ENCODE measurements around the gene AKR1B1. TPM values are rescaled to one million over a fixed set of nuclear protein-coding genes. Genes with fewer than 3 reads are reported as not detected.

AKR1B1 gene
- total RNA-seq, 1 experiment from 2014 or later = 135 TPM

GRCh38 chr7:134462337-134462925 lies 3.5 kb upstream of the AKR1B1 start:
- DNase-seq (ENCODE audit: low spot score) = no peak
- no peak overlapping the region for H3K27ac Mint-ChIP-seq
- POLR2A ChIA-PET = no interaction called here

More at GRCh38 chr7:134462337-134462925, 3.5 kb upstream of the AKR1B1 start:
- CTCF ChIA-PET = interaction anchor here (1.1 kb wide), 1 partner anchor 51 kb away, joined by 3 read pairs; no protein-coding TSS in a partner anchor
- H3K4me3 Mint-ChIP-seq = no peak overlapping the region
- no peaks in the 10 kb centered on the region; the same call in 1 of the 2 replicates for H3K36me3 Mint-ChIP-seq
- no peak for ATAC-seq
- peaks cover 19% of the 10 kb centered on the region for H3K27me3 Mint-ChIP-seq (ENCODE audit: low read depth)
- TF ChIP-seq CBFB (CRISPR knock-in tag; IDR thresholded peaks at IDR 0.05; ENCODE audit: low read depth) (no peak), ZNF416 (CRISPR knock-in tag; IDR thresholded peaks at IDR 0.05) (no peak), CDX4 (CRISPR knock-in tag; IDR thresholded peaks at IDR 0.05; ENCODE audit: borderline replicate concordance) (no peak), SOX15 (CRISPR knock-in tag; IDR thresholded peaks at IDR 0.05) (no peak), ZNF423 (CRISPR knock-in tag; IDR thresholded peaks at IDR 0.05) (no peak), GABPB1 (CRISPR knock-in tag; IDR thresholded peaks at IDR 0.05) (no peak), SMAD3 (CRISPR knock-in tag; IDR thresholded peaks at IDR 0.05; ENCODE audit: borderline replicate concordance) (no peak), ESRRA (CRISPR knock-in tag; IDR thresholded peaks at IDR 0.05; ENCODE audit: borderline replicate concordance) (no peak), ELF4 (CRISPR knock-in tag; IDR thresholded peaks at IDR 0.05; ENCODE audit: low read depth) (no peak), AFF4 (CRISPR knock-in tag; IDR thresholded peaks at IDR 0.05; ENCODE audit: borderline replicate concordance) (no peak), CREB1 (CRISPR knock-in tag; IDR thresholded peaks at IDR 0.05) (no peak), E2F1 (CRISPR knock-in tag; IDR thresholded peaks at IDR 0.05) (no peak), EMX1 (CRISPR knock-in tag; IDR thresholded peaks at IDR 0.05) (no peak)
- TF ChIP-seq, protein P1, sequence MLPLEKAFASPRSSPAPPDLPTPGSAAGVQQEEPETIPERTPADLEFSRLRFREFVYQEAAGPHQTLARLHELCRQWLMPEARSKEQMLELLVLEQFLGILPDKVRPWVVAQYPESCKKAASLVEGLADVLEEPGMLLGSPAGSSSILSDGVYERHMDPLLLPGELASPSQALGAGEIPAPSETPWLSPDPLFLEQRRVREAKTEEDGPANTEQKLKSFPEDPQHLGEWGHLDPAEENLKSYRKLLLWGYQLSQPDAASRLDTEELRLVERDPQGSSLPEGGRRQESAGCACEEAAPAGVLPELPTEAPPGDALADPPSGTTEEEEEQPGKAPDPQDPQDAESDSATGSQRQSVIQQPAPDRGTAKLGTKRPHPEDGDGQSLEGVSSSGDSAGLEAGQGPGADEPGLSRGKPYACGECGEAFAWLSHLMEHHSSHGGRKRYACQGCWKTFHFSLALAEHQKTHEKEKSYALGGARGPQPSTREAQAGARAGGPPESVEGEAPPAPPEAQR (CRISPR knock-in tag; IDR thresholded peaks at IDR 0.05) = no peak
- TF ChIP-seq, protein P2, sequence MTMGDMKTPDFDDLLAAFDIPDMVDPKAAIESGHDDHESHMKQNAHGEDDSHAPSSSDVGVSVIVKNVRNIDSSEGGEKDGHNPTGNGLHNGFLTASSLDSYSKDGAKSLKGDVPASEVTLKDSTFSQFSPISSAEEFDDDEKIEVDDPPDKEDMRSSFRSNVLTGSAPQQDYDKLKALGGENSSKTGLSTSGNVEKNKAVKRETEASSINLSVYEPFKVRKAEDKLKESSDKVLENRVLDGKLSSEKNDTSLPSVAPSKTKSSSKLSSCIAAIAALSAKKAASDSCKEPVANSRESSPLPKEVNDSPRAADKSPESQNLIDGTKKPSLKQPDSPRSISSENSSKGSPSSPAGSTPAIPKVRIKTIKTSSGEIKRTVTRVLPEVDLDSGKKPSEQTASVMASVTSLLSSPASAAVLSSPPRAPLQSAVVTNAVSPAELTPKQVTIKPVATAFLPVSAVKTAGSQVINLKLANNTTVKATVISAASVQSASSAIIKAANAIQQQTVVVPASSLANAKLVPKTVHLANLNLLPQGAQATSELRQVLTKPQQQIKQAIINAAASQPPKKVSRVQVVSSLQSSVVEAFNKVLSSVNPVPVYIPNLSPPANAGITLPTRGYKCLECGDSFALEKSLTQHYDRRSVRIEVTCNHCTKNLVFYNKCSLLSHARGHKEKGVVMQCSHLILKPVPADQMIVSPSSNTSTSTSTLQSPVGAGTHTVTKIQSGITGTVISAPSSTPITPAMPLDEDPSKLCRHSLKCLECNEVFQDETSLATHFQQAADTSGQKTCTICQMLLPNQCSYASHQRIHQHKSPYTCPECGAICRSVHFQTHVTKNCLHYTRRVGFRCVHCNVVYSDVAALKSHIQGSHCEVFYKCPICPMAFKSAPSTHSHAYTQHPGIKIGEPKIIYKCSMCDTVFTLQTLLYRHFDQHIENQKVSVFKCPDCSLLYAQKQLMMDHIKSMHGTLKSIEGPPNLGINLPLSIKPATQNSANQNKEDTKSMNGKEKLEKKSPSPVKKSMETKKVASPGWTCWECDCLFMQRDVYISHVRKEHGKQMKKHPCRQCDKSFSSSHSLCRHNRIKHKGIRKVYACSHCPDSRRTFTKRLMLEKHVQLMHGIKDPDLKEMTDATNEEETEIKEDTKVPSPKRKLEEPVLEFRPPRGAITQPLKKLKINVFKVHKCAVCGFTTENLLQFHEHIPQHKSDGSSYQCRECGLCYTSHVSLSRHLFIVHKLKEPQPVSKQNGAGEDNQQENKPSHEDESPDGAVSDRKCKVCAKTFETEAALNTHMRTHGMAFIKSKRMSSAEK (CRISPR knock-in tag; IDR thresholded peaks at IDR 0.05; ENCODE audit: borderline replicate concordance) = no peak
- TF ChIP-seq, protein P3, sequence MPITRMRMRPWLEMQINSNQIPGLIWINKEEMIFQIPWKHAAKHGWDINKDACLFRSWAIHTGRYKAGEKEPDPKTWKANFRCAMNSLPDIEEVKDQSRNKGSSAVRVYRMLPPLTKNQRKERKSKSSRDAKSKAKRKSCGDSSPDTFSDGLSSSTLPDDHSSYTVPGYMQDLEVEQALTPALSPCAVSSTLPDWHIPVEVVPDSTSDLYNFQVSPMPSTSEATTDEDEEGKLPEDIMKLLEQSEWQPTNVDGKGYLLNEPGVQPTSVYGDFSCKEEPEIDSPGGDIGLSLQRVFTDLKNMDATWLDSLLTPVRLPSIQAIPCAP (CRISPR knock-in tag; IDR thresholded peaks at IDR 0.05) = no peak
- TF ChIP-seq, protein P4, sequence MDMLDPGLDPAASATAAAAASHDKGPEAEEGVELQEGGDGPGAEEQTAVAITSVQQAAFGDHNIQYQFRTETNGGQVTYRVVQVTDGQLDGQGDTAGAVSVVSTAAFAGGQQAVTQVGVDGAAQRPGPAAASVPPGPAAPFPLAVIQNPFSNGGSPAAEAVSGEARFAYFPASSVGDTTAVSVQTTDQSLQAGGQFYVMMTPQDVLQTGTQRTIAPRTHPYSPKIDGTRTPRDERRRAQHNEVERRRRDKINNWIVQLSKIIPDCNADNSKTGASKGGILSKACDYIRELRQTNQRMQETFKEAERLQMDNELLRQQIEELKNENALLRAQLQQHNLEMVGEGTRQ (CRISPR knock-in tag; IDR thresholded peaks at IDR 0.05) = no peak
- peaks cover 19% of the 10 kb centered on the region for H3K9me3 Mint-ChIP-seq
- peaks cover 16% of the 10 kb centered on the region for H3K4me1 Mint-ChIP-seq
